ENCODE results near the gene AADAT. TPM values are rescaled to one million over a fixed set of nuclear protein-coding genes. Genes with fewer than 3 reads are reported as not detected.

AADAT gene
- total and polyA plus RNA-seq, 2 of the 8 experiments (the other 6 are each of a cell fraction or from before 2014, with no cell fraction given) = 6.1 to 7.7 TPM

DNA sequence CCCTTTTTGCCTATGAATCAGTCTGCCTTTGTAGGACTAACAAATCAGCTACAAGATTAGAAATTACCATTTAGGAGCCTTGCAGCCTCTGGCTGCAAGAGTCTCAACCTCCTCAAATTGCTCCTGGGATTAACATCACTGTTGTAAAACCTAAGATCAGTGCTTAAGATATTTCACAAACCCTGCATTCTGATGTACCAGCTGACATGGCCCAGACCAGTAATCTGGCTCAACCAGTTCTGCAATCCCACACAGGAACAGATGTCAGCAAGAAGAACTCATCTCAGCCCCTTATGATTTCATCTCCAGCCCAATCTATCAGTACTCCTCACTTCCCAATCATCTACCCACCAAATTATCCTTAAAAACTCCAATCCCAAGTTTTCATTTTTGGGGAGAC is 32.5 kb upstream of the AADAT start:
- Histone ChIP-seq H3K79me2 (ENCODE audit: control insufficient read depth in 1 of 2, insufficient read depth in 2 of 2, low read length in 2 of 2) (no peaks in the 10 kb centered on the region), H3K18ac (ENCODE audit: extremely low read depth, low read length) (no peak overlapping the region), H3K56ac (replicated peaks; ENCODE audit: insufficient read length, low read depth, low read length) (no peak overlapping the region), H2BK15ac (ENCODE audit: low read length) (no peak overlapping the region), H3K36me3 (ENCODE audit: control insufficient read depth in 2 of 4, insufficient read depth in 4 of 4, low read length in 3 of 4) (no peaks in the 10 kb centered on the region), H3K4me3 (ENCODE audit: extremely low read depth in 1 of 4, insufficient read depth in 2 of 4, low read depth in 3 of 4, low read length in 4 of 4) (no peak overlapping the region), H4K20me1 (replicated peaks in 1 of 2; ENCODE audit: control insufficient read depth in 1 of 2, insufficient read depth in 2 of 2, low read length in 2 of 2) (no peaks in the 10 kb centered on the region), H2BK20ac (ENCODE audit: low read length) (no peak overlapping the region), H3K4me2 (ENCODE audit: insufficient read depth in 1 of 2, low read depth in 2 of 2, low read length in 2 of 2) (no peak overlapping the region), H3K14ac (ENCODE audit: insufficient read length) (no peak overlapping the region), H4K8ac (ENCODE audit: extremely low read depth, insufficient read depth, low read length) (no peak overlapping the region), H3K23ac (ENCODE audit: insufficient read length) (no peak overlapping the region), H2AK5ac (ENCODE audit: low read depth, low read length) (no peak overlapping the region), H3K4me1 (replicated peaks in 1 of 4; ENCODE audit: control insufficient read depth in 3 of 4, insufficient read depth in 4 of 4, low read length in 3 of 4) (no peaks in the 10 kb centered on the region), H3K9me3 (ENCODE audit: insufficient read depth in 2 of 2, low read depth in 1 of 2, low read length in 1 of 2) (peaks cover 6 to 10% of the 10 kb centered on the region in 2 experiments; a peak in 3 of 4 replicates), H2BK120ac (replicated peaks; ENCODE audit: low read depth, low read length) (no peak overlapping the region), H2BK12ac (ENCODE audit: low read depth, low read length) (no peak overlapping the region), H3K4ac (replicated peaks; ENCODE audit: insufficient read length, low read depth, low read length) (no peak overlapping the region), H3K79me1 (ENCODE audit: low read depth, low read length) (no peaks in the 10 kb centered on the region), H3K23me2 (ENCODE audit: low read depth, low read length) (no peaks in the 10 kb centered on the region), H2BK5ac (ENCODE audit: low read depth, low read length) (no peak overlapping the region), H4K91ac (replicated peaks; ENCODE audit: insufficient read length, low read length) (no peak overlapping the region), H3K27ac (ENCODE audit: low read depth, low read length) (no peak overlapping the region), H4K5ac (ENCODE audit: insufficient read length, low read depth, low read length) (no peak overlapping the region), H3K27me3 (replicated peaks in 1 of 4; ENCODE audit: control insufficient read depth in 3 of 4, extremely low read depth in 1 of 4, insufficient read depth in 3 of 4, low read length in 3 of 4) (no peaks in the 10 kb centered on the region), H3K9ac (replicated peaks in 1 of 4; ENCODE audit: extremely low read depth in 1 of 4, low read depth in 3 of 4, low read length in 3 of 4) (no peak overlapping the region), H2AFZ (ENCODE audit: low read length) (no peak overlapping the region)
- ChIA-PET CTCF (ENCODE audit: partially characterized antibody) (interaction anchor here (0.8 kb wide), 1 partner anchor 864 kb away, joined by 3 read pairs; no protein-coding TSS in a partner anchor), POLR2A (ENCODE audit: partially characterized antibody) (no interaction called here)
- no peak for FAIRE-seq
- no peak for DNase-seq (ENCODE audit: low read depth in 1 of 2, low spot score in 2 of 2)
- TF ChIP-seq SAP30 (IDR thresholded peaks at IDR 0.05; ENCODE audit: insufficient read depth, insufficient replicate concordance, low read length) (no peak), EGR1 (IDR thresholded peaks at IDR 0.05; ENCODE audit: borderline replicate concordance, low read depth, low read length) (no peak), FOSL1 (IDR thresholded peaks at IDR 0.05; ENCODE audit: insufficient read depth, low read depth, low read length) (no peak), TAF1 (IDR thresholded peaks at IDR 0.05; ENCODE audit: low read depth, low read length) (no peak), CBX5 (IDR thresholded peaks at IDR 0.05; ENCODE audit: low read depth, low read length) (no peak), CBX8 (IDR thresholded peaks at IDR 0.05; ENCODE audit: borderline replicate concordance, low read depth, low read length) (no peak), KDM5A (IDR thresholded peaks at IDR 0.05; ENCODE audit: low read length) (no peak), KDM1A (IDR thresholded peaks at IDR 0.05; ENCODE audit: borderline replicate concordance, low read length) (no peak), RAD21 (IDR thresholded peaks at IDR 0.05 in 1 of 2, conservative IDR thresholded peaks at IDR 0.05 in 1 of 2; ENCODE audit: low read depth in 2 of 2, low read length in 2 of 2) (no peak), TAF7 (optimal IDR thresholded peaks at IDR 0.05; ENCODE audit: borderline replicate concordance, low read depth, low read length) (no peak), RNF2 (IDR thresholded peaks at IDR 0.05; ENCODE audit: borderline replicate concordance, low read depth, low read length, missing control alignments, poor library complexity, severe bottlenecking) (no peak)
- TF ChIP-seq, protein P1, sequence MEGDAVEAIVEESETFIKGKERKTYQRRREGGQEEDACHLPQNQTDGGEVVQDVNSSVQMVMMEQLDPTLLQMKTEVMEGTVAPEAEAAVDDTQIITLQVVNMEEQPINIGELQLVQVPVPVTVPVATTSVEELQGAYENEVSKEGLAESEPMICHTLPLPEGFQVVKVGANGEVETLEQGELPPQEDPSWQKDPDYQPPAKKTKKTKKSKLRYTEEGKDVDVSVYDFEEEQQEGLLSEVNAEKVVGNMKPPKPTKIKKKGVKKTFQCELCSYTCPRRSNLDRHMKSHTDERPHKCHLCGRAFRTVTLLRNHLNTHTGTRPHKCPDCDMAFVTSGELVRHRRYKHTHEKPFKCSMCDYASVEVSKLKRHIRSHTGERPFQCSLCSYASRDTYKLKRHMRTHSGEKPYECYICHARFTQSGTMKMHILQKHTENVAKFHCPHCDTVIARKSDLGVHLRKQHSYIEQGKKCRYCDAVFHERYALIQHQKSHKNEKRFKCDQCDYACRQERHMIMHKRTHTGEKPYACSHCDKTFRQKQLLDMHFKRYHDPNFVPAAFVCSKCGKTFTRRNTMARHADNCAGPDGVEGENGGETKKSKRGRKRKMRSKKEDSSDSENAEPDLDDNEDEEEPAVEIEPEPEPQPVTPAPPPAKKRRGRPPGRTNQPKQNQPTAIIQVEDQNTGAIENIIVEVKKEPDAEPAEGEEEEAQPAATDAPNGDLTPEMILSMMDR (IDR thresholded peaks at IDR 0.05; ENCODE audit: control extremely low read depth in 1 of 3, insufficient read depth in 1 of 3, low read depth in 1 of 3, low read length in 3 of 3) = no peak

All from H1 (cell line).